K562 (cell line): ENCODE data around the gene CEP72. TPM values are rescaled to one million over a fixed set of nuclear protein-coding genes. Genes with fewer than 3 reads are reported as not detected.

Source experiments
- ATAC-seq: fragments of 200-7000 bp; cut with Tn5 transposase; 3 replicates; pipeline ENCODE4 v1.9.1; 2020; ENCODE audit warnings: moderate library complexity
- BruUV-seq: library from RNA; stranded (reverse); fragments of 400-500 nt; replicated peaks from 2 replicates; lab custom pipeline; 2021; lab: Mats Ljungman, UMichigan
- CTCF ChIA-PET: fragments of 300-600 bp; formaldehyde crosslinking; extraction: SDS; loops from one replicate; lab custom pipeline; 2021; ENCODE audit warnings: low intra/inter-chr PET ratio; lab: Yijun Ruan, JAX
- POLR2A ChIA-PET: fragments of 300-600, 350-650 bp; sonication (Branson Sonifier 250); formaldehyde crosslinking; extraction: SDS; loops from one replicate; lab custom pipeline; 2021; ENCODE audit warnings: antibody characterized with exemption, inconsistent platforms; lab: Yijun Ruan, JAX
- DNase-seq, 4 experiments: peaks; one replicate each; pipeline versions ENCODE4 v3.0.0 to v3.0.0-alpha.2; 2011 to 2018; ENCODE audit warnings: low spot score in 3 of 4, mixed read lengths in 3 of 4; ENCODE audit errors: extremely low read depth in 1 of 4
- FAIRE-seq: peaks from 2 replicates; lab custom pipeline; 2011; peaks lifted over from hg19 to GRCh38; lab: Jason Lieb, UNC
- H2AFZ ChIP-seq: 2 replicates; pipeline ENCODE4 v1.6.0; 2011; ENCODE audit warnings: low read depth, low read length, control low read depth, inconsistent platforms
- H3K27ac ChIP-seq: fragments of 200-600 bp; 3 replicates; pipeline ENCODE4 v1.8.0; 2011; ENCODE audit warnings: low read depth, mild to moderate bottlenecking, control low read depth, inconsistent platforms, low read length, moderate library complexity, mixed read lengths; ENCODE audit errors: extremely low read depth
- H3K27me3 ChIP-seq, 2 experiments: fragments of 300-600 bp in 1 of 2; 2 replicates in 1 of 2; 3 replicates in 1 of 2; pipeline versions ENCODE4 v1.6.0 to v1.8.0; 2011; ENCODE audit warnings: inconsistent platforms in 2 of 2, low read length in 2 of 2, mild to moderate bottlenecking in 1 of 2, mixed read lengths in 1 of 2, moderate library complexity in 1 of 2; ENCODE audit not compliant: control insufficient read depth in 2 of 2, insufficient read depth in 2 of 2
- H3K36me3 ChIP-seq: fragments of 300-600 bp; 3 replicates; pipeline ENCODE4 v1.8.0; 2011; ENCODE audit warnings: mild to moderate bottlenecking, low read length, inconsistent platforms; ENCODE audit not compliant: control insufficient read depth, insufficient read depth
- H3K4me1 ChIP-seq, 2 experiments: fragments of 200-600 bp in 1 of 2; replicated peaks in 1 of 2; 2 replicates in 1 of 2; 3 replicates in 1 of 2; pipeline versions ENCODE4 v1.5.1 to v1.8.0; 2011; ENCODE audit warnings: inconsistent platforms in 2 of 2, low read length in 2 of 2, mild to moderate bottlenecking in 1 of 2, mixed read lengths in 1 of 2, moderate library complexity in 1 of 2; ENCODE audit not compliant: control insufficient read depth in 2 of 2, insufficient read depth in 2 of 2
- H3K4me2 ChIP-seq: 2 replicates; pipeline ENCODE4 v1.6.1; 2011; ENCODE audit warnings: low read length, control low read depth, inconsistent platforms, mixed read lengths; ENCODE audit not compliant: insufficient read depth
- H3K4me3 ChIP-seq: fragments of 200-600 bp; sonication (generic), shearing (Covaris generic); 2 replicates; pipeline ENCODE4 v1.5.1; 2016; ENCODE audit warnings: control low read depth, inconsistent platforms
- H3K79me2 ChIP-seq: fragments of 200-600 bp; 3 replicates; pipeline ENCODE4 v1.8.0; 2011; ENCODE audit warnings: low read length, inconsistent platforms; ENCODE audit not compliant: control insufficient read depth, insufficient read depth
- H3K9ac ChIP-seq, 2 experiments: 2 replicates each; pipeline versions ENCODE4 v1.6.0 to v1.6.1; 2011; ENCODE audit warnings: low read depth in 2 of 2, low read length in 2 of 2, control low read depth in 1 of 2, inconsistent platforms in 1 of 2, mild to moderate bottlenecking in 1 of 2, mixed read lengths in 1 of 2; ENCODE audit not compliant: insufficient read depth in 1 of 2
- H3K9me1 ChIP-seq: one replicate; pipeline ENCODE4 v1.6.0; 2011; ENCODE audit warnings: inconsistent platforms, mild to moderate bottlenecking, low read length, moderate library complexity; ENCODE audit not compliant: control insufficient read depth, insufficient read depth
- H3K9me3 ChIP-seq: replicated peaks from 2 replicates; pipeline ENCODE4 v1.5.1; 2011; ENCODE audit warnings: low read depth, low read length, inconsistent platforms; ENCODE audit not compliant: control insufficient read depth, insufficient read depth
- H4K20me1 ChIP-seq: replicated peaks from 2 replicates; pipeline ENCODE4 v1.6.1; 2011; ENCODE audit warnings: low read length, inconsistent platforms, mixed read lengths; ENCODE audit not compliant: control insufficient read depth, insufficient read depth
- ARID2 ChIP-seq: fragments of 450-650 bp; IDR thresholded peaks from 2 replicates; pipeline ENCODE4 v1.6.1; 2017; ENCODE audit warnings: antibody characterized with exemption, mild to moderate bottlenecking
- COPS2 ChIP-seq: fragments of 450-650 bp; conservative IDR thresholded peaks from 2 replicates; pipeline ENCODE4 v1.6.1; 2016; ENCODE audit warnings: mild to moderate bottlenecking, moderate library complexity
- KDM1A ChIP-seq, 2 experiments: fragments of 450-650 bp; IDR thresholded peaks; 2 replicates each; pipeline ENCODE4 v1.6.1; 2016; ENCODE audit warnings: mild to moderate bottlenecking in 2 of 2
- MTF1 ChIP-seq: fragments of 250-450 bp; sonication (Bioruptor Pico); IDR thresholded peaks from 2 replicates; pipeline ENCODE4 v1.9.0; 2021; ENCODE audit warnings: moderate library complexity, mild to moderate bottlenecking, inconsistent platforms, borderline replicate concordance
- POU5F1 ChIP-seq: fragments of 150-350 bp; IDR thresholded peaks from 2 replicates; pipeline ENCODE4 v1.6.1; 2014; ENCODE audit warnings: borderline replicate concordance, low read length, low read depth, mild to moderate bottlenecking; ENCODE audit not compliant: partially characterized antibody
- ZNF146 ChIP-seq: IDR thresholded peaks from one replicate; pipeline ENCODE4 v1.6.1; 2018; ENCODE audit warnings: missing compliant biosample characterization; ENCODE audit not compliant: unreplicated experiment
- WGBS: fragments of 100-300 bp; shearing (Covaris generic); methylation state at CpG from one replicate; pipeline ENCODE4 v1.1.6; 2016; ENCODE audit warnings: low coverage, mixed read lengths; ENCODE audit not compliant: insufficient coverage; ENCODE audit errors: missing lambda C conversion rate; 5-methylcytosine and 5-hydroxymethylcytosine counted together
- in situ Hi-C: fragments of 300-500 bp; cut with MboI; formaldehyde crosslinking; loops from 4 replicates; pipeline ENCODE4 v1.15.0; 2018; ENCODE audit warnings: inconsistent platforms, mixed read lengths
- intact Hi-C: fragments of 100-400 bp; cut with micrococcal nuclease; formaldehyde crosslinking; loops from 2 replicates; pipeline ENCODE4 v1.14.2; 2022
- polyA plus RNA-seq, 8 experiments: library from polyadenylated mRNA; depleted of rRNA in 4 of 8; stranded (reverse) in 5 of 8; unstranded in 3 of 8; fragments of >200 nt; fragmentation: Nextera tagmentation in 2 of 8; fragmentation: Illumina TruSeq in 1 of 8; extraction: Ambion mirVana in 2 of 8; extraction: Trizol in 1 of 8; gene quantifications; 2 replicates each; pipeline versions ENCODE4 v1.2.1 to v1.2.3, GENCODE V29; 2011 to 2014; ENCODE audit warnings: inconsistent platforms in 1 of 8, missing spikeins in 1 of 8
- total RNA-seq, 7 experiments: library from RNA; depleted of rRNA in 6 of 7; stranded (reverse); fragments of >200 nt in 6 of 7; fragmentation: Illumina TruSeq in 2 of 7; extraction: Trizol in 2 of 7; gene quantifications; 2 replicates each; pipeline versions ENCODE4 v1.2.1 to v1.2.3, GENCODE V29; 2011 to 2021; ENCODE audit warnings: low replicate concordance in 1 of 7
- TF ChIP-seq, protein P1 (sequence below): fragments of 450-650 bp; IDR thresholded peaks from one replicate; pipeline ENCODE4 v1.6.1; 2018; ENCODE audit warnings: mild to moderate bottlenecking, moderate library complexity; ENCODE audit not compliant: partially characterized antibody

Gene CEP72
- total and polyA plus RNA-seq, 9 of the 15 experiments (the other 6 are each of a cell fraction or from before 2014, with no cell fraction given) = 0.89 to 38.1 (median 14.2) TPM

DNA sequence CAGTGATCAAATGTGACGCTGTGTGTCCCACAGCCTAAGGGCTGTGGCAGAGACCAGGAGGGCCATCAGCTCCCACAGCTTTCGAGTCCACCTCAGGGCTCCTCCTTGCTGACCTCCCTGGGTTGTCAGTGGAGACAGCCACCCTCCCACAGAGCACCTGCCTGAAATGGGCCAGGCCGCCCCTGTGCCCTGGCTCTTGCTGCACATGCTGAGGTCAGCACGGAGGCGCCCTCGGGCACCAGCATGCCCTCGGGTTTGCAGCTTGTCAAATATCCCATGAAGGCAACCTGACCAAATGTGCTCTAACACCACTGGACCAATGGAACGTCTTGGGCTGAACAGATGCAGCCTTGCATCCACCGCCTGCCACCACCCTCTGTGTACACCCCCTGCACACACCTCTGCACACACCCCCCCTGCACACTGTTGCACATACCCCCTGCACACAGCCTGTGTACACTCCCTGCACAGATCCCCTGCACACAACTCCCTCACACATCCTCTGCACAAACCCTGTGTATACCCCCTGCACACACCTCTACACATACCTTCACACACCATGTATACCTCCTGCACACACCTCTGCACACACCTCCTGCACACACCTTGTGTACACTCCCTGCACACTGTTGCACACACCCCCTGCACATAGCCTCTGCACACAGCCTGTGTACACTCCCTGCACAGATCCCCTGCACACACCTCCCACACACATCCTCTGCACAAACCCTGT is 2.0 kb upstream of the CEP72 start:
- TF ChIP-seq COPS2 = no peak
- TF ChIP-seq ARID2 = peak; percentile 78
- no peak for TF ChIP-seq ZNF146
- TF ChIP-seq, protein P1, sequence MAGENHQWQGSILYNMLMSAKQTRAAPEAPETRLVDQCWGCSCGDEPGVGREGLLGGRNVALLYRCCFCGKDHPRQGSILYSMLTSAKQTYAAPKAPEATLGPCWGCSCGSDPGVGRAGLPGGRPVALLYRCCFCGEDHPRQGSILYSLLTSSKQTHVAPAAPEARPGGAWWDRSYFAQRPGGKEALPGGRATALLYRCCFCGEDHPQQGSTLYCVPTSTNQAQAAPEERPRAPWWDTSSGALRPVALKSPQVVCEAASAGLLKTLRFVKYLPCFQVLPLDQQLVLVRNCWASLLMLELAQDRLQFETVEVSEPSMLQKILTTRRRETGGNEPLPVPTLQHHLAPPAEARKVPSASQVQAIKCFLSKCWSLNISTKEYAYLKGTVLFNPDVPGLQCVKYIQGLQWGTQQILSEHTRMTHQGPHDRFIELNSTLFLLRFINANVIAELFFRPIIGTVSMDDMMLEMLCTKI = no peak
- no peak for TF ChIP-seq MTF1
- no peak for TF ChIP-seq POU5F1
- TF ChIP-seq KDM1A (IDR thresholded peaks at IDR 0.05) = peak in 1 of 2 experiments; percentile 74; a peak in 2 of 4 replicates
- POLR2A ChIA-PET = no interaction called here
- H3K4me1 ChIP-seq = peaks cover 14 to 29% of the 10 kb centered on the region in 2 experiments
- H3K27ac ChIP-seq = no peak overlapping the region
- H2AFZ ChIP-seq = no peak overlapping the region
- H3K9me1 ChIP-seq = no peaks in the 10 kb centered on the region
- H3K4me2 ChIP-seq = no peak overlapping the region
- H3K4me3 ChIP-seq = no peak overlapping the region
- in situ Hi-C loops = loop anchor here (5.0 kb wide), 1 partner anchor 47 kb away; no protein-coding TSS in a partner anchor
- peaks cover 5% of the 10 kb centered on the region; the same call in 1 of the 3 replicates for H3K36me3 ChIP-seq
- peaks cover 6% of the 10 kb centered on the region; the same call in 1 of the 2 replicates for H4K20me1 ChIP-seq
- intact Hi-C loops = loop anchor here (5.0 to 10.0 kb wide), 2 partner anchors 135 to 282 kb away; partner anchors contain the start of genes BRD9 and TRIP13
- no peak for FAIRE-seq
- no peak for DNase-seq
- H3K9me3 ChIP-seq = no peaks in the 10 kb centered on the region
- peaks cover 30% of the 10 kb centered on the region for H3K79me2 ChIP-seq
- 43% methylated on average over 9 of the region's 9 CpGs for WGBS
- peaks cover 14 to 40% of the 10 kb centered on the region in 2 experiments; a peak in 4 of 5 replicates for H3K27me3 ChIP-seq
- CTCF ChIA-PET = no interaction called here
- ATAC-seq = no peak
- H3K9ac ChIP-seq = no peak overlapping the region
- BruUV-seq = no TSS peak
